Measurements from ENCODE around the gene FALEC.
A peak's percentile ranks its signal among the peaks of the same experiment; 100 is the strongest.

Gene FALEC

GRCh38 chr1:150560011-150560438 lies 44.5 kb downstream of the FALEC start:
- no peak overlapping the region for H3K4me3 ChIP-seq (ENCODE audit: low read depth, low read length)
- peak; percentile 95 for TF ChIP-seq CTCF (IDR thresholded peaks at IDR 0.05; ENCODE audit: low read depth, low read length)

- H3K4me3 ChIP-seq (ENCODE audit: low read depth, low read length): peak overlapping the region; percentile 65
- peak; percentile 78 for TF ChIP-seq CTCF (IDR thresholded peaks at IDR 0.05; ENCODE audit: low read depth, low read length)
Observed at GRCh38 chr1:150560576-150561253, 45.2 kb downstream of the FALEC start.

GRCh38 chr1:150561254-150561973 lies 45.9 kb downstream of the FALEC start:
- H3K4me3 ChIP-seq (ENCODE audit: low read depth, low read length): peak overlapping the region; percentile 65
- TF ChIP-seq CTCF (IDR thresholded peaks at IDR 0.05; ENCODE audit: low read depth, low read length): no peak

GRCh38 chr1:150561974-150562445 lies 46.5 kb downstream of the FALEC start:
- peak overlapping the region; percentile 65 for H3K4me3 ChIP-seq (ENCODE audit: low read depth, low read length)
- no peak for TF ChIP-seq CTCF (IDR thresholded peaks at IDR 0.05; ENCODE audit: low read depth, low read length)

DNA sequence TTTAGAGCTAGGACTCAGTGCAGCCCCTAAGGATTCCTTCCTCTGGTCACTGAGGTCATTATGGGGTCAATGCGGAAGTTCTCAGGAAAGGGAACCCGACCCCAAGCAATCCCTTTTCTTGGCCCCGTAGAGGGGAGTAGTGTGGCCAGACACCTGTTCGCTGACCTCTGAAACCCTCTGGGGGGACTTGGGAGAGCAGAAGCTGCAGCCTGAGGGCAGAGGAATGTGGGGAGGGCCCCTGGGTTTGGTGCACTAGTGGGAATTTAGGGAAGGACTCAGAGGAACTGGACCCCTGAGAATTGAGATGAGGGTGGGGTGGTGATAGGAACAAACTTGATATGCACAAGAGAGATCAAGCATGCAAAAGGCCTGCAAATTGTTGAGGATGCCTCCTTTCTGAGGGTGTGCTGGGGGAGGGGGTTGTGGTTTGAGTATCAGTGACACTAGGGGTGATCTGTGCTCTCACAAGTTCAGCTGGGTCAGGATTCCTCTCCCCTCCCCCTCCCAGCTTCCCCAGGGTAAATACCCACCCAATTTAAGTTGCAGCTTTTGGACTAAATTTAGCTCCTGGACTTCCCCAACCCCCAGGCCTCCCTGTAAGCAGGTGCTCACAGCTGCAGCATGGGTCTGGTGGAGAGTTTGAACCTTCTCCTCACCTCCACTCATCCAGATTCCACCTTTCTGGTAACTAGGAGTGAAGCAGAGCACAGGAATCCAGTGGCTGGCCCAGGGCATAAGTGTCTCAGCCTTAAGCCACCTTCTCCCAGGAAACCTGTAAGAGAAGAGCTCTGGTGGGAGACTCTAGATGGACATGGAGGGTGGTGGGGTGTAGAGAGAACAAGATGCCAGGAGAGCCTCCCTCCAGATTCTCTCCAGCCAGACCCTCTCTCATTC lies 47.1 kb downstream of the FALEC start:
- peak overlapping the region; percentile 65 for H3K4me3 ChIP-seq (ENCODE audit: low read depth, low read length)
- no peak for TF ChIP-seq CTCF (IDR thresholded peaks at IDR 0.05; ENCODE audit: low read depth, low read length)

GRCh38 chr1:150563340-150564038 lies 47.9 kb downstream of the FALEC start:
- H3K4me3 ChIP-seq (ENCODE audit: low read depth, low read length): no peak overlapping the region
- no peak for TF ChIP-seq CTCF (IDR thresholded peaks at IDR 0.05; ENCODE audit: low read depth, low read length)
